Gastroesophageal sphincter (tissue), 4 donors: ENCODE data around the gene RASIP1. TPM values are rescaled to one million over a fixed set of nuclear protein-coding genes. Genes with fewer than 3 reads are reported as not detected.

Experiments used
- ATAC-seq: fragments of 150-250 bp; one replicate; pipeline ENCODE4 v1.9.1; 2016; ENCODE audit warnings: mild to moderate bottlenecking, moderate library complexity
- H3K27ac ChIP-seq, 4 donors: fragments of 200-600 bp; sonication (generic) in 3 of 4; 1 replicate in 3 of 4; 2 replicates in 1 of 4; pipeline ENCODE4 v1.5.1; 2016 to 2019
- H3K27me3 ChIP-seq: fragments of 200-600 bp; sonication (generic); one replicate; pipeline ENCODE4 v1.5.1; 2019
- H3K36me3 ChIP-seq, 2 donors: fragments of 200-600 bp; sonication (generic); one replicate each; pipeline ENCODE4 v1.5.1; 2019; ENCODE audit warnings: control low read depth in 1 of 2
- H3K4me1 ChIP-seq, 3 donors: fragments of 200-600 bp; sonication (generic); 1 replicate in 2 of 3; 2 replicates in 1 of 3; pipeline ENCODE4 v1.5.1; 2016 to 2019; ENCODE audit warnings: control low read depth in 2 of 3
- H3K4me3 ChIP-seq, 2 donors: fragments of 200-600 bp; sonication (generic); one replicate each; pipeline ENCODE4 v1.5.1; 2019; ENCODE audit warnings: mild to moderate bottlenecking in 1 of 2, moderate library complexity in 1 of 2
- H3K9me3 ChIP-seq, 3 donors: fragments of 200-600 bp; sonication (generic); one replicate each; pipeline ENCODE4 v1.5.1; 2017 to 2019; ENCODE audit warnings: control low read depth in 2 of 3
- CTCF ChIP-seq, 4 experiments: fragments of 200-600 bp in 2 of 4; fragments of 450-650 bp in 2 of 4; sonication (generic) in 1 of 4; IDR thresholded peaks; one replicate each; pipeline ENCODE4 v1.5.1; 2017 to 2019; ENCODE audit warnings: antibody characterized with exemption in 4 of 4, mild to moderate bottlenecking in 2 of 4, moderate library complexity in 2 of 4
- EP300 ChIP-seq: sonication (generic); formaldehyde crosslinking; IDR thresholded peaks from one replicate; pipeline ENCODE4 v1.6.1; 2017; ENCODE audit warnings: antibody characterized with exemption, mild to moderate bottlenecking
- POLR2A ChIP-seq, 2 donors: fragments of 450-650 bp; IDR thresholded peaks; one replicate each; pipeline ENCODE4 v1.6.1; 2017; ENCODE audit warnings: antibody characterized with exemption in 2 of 2, mild to moderate bottlenecking in 2 of 2, moderate library complexity in 1 of 2
- POLR2AphosphoS5 ChIP-seq: sonication (generic); formaldehyde crosslinking; IDR thresholded peaks from one replicate; pipeline ENCODE4 v1.6.1; 2017; ENCODE audit warnings: antibody characterized with exemption
- WGBS, 2 donors: methylation state at CpG; one replicate each; pipeline ENCODE4 v1.1.5; 2018; ENCODE audit warnings: low coverage in 1 of 2; 5-methylcytosine and 5-hydroxymethylcytosine counted together
- total RNA-seq, 4 donors: library from RNA; depleted of rRNA; stranded (reverse); fragments of >200 nt; gene quantifications; one replicate each; pipeline ENCODE4 v1.1.0, GENCODE V29; 2016

Gene RASIP1
- total RNA-seq, 4 donors from 2014 or later, result 9.8 to 16.4 (median 10.3) TPM

- Histone ChIP-seq H3K4me3 (peak overlapping the region; percentile 23 to 65), H3K4me1 (peaks cover 0 to 68% (median 43%) of the 10 kb centered on the region in 3 donors), H3K27ac (peak overlapping the region; percentile 66 to 92 (median 86)), H3K27me3 (no peaks in the 10 kb centered on the region), H3K9me3 (no peaks in the 10 kb centered on the region), H3K36me3 (no peaks in the 10 kb centered on the region)
- WGBS, 2 donors, result 28 to 34% methylated on average over 10 to 17 of the region's 26 CpGs
- ATAC-seq, result no peak
- TF ChIP-seq POLR2A (IDR thresholded peaks at IDR 0.05) (no peak), CTCF (IDR thresholded peaks at IDR 0.05) (no peak), EP300 (no peak), POLR2AphosphoS5 (no peak)
Observed at GRCh38 chr19:48714759-48715675, 25.4 kb downstream of the RASIP1 start.

GRCh38 chr19:48713864-48714755, 26.3 kb downstream of the RASIP1 start:
- ATAC-seq, result peak; percentile 96
- WGBS, 2 donors, result 0% methylated on average over 12 to 13 of the region's 67 CpGs
- Histone ChIP-seq H3K27ac (peak overlapping the region; percentile 66 to 92 (median 86)), H3K36me3 (no peaks in the 10 kb centered on the region), H3K4me3 (peak overlapping the region; percentile 63 to 65), H3K27me3 (no peaks in the 10 kb centered on the region), H3K4me1 (peaks cover 0 to 59% (median 37%) of the 10 kb centered on the region in 3 donors), H3K9me3 (no peaks in the 10 kb centered on the region)
- TF ChIP-seq POLR2AphosphoS5, result peak; percentile 50
- peak in 1 of 4 experiments; percentile 30 for TF ChIP-seq CTCF (IDR thresholded peaks at IDR 0.05)
- TF ChIP-seq POLR2A (IDR thresholded peaks at IDR 0.05), result peak in 1 of 2 donors; percentile 29
- TF ChIP-seq EP300, result no peak

GRCh38 chr19:48713041-48713863, 27.2 kb downstream of the RASIP1 start:
- H3K9me3 ChIP-seq, result no peaks in the 10 kb centered on the region
- ATAC-seq, result no peak
- peak overlapping the region in 3 of 4 donors; percentile 80 to 89 (median 82) for H3K27ac ChIP-seq
- H3K36me3 ChIP-seq, result no peaks in the 10 kb centered on the region
- 23 to 33% methylated on average over 8 to 13 of the region's 25 CpGs for WGBS, 2 donors
- no peak for TF ChIP-seq CTCF (IDR thresholded peaks at IDR 0.05)
- no peak for TF ChIP-seq POLR2A (IDR thresholded peaks at IDR 0.05)
- no peak for TF ChIP-seq EP300
- TF ChIP-seq POLR2AphosphoS5, result no peak
- peaks cover 0 to 50% (median 32%) of the 10 kb centered on the region in 3 donors for H3K4me1 ChIP-seq
- H3K4me3 ChIP-seq, result peak overlapping the region; percentile 63 to 65
- no peaks in the 10 kb centered on the region for H3K27me3 ChIP-seq

- WGBS, 2 donors, result 65 to 80% methylated on average over 2 of the region's 4 CpGs
- no peak overlapping the region for H3K27ac ChIP-seq
- no peak overlapping the region for H3K4me3 ChIP-seq
Observed at GRCh38 chr19:48711106-48711662, 29.2 kb downstream of the RASIP1 start.

More at GRCh38 chr19:48711106-48711662, 29.2 kb downstream of the RASIP1 start:
- TF ChIP-seq POLR2A (IDR thresholded peaks at IDR 0.05) (no peak), CTCF (IDR thresholded peaks at IDR 0.05) (no peak), POLR2AphosphoS5 (no peak), EP300 (no peak)
- no peak for ATAC-seq
- Histone ChIP-seq H3K9me3 (no peaks in the 10 kb centered on the region), H3K4me1 (peaks cover 0 to 31% (median 22%) of the 10 kb centered on the region in 3 donors), H3K27me3 (no peaks in the 10 kb centered on the region), H3K36me3 (peaks cover 0 to 10% of the 10 kb centered on the region in 2 donors)
